ENCODE data around the gene SUMO4.
A peak's percentile ranks its signal among the peaks of the same experiment; 100 is the strongest.

Gene SUMO4

GRCh38 chr6:149400050-149400449 is at the start of gene SUMO4:
TSS of gene SUMO4 (plus strand) at chr6:149400262. CDS start at chr6:149400392, 130 bp downstream.
- no peak for DNase-seq

- DNase-seq: no peak
These were observed 46.1 kb upstream of the SUMO4 start for GRCh38 chr6:149354009-149354408.

- no peak for DNase-seq
These were observed 43.8 kb upstream of the SUMO4 start for GRCh38 chr6:149356081-149356750.

GRCh38 chr6:149357726-149358538 is 42.1 kb upstream of the SUMO4 start:
- peak; percentile 3 for DNase-seq

- no peak for DNase-seq
These were observed 40.6 kb upstream of the SUMO4 start for GRCh38 chr6:149359440-149359839.

- no peak for DNase-seq
These were observed 39.5 kb upstream of the SUMO4 start for GRCh38 chr6:149360536-149360935.

- DNase-seq: no peak
These were observed 37.8 kb upstream of the SUMO4 start for GRCh38 chr6:149362289-149362688.

- DNase-seq: no peak
These were observed 36.9 kb upstream of the SUMO4 start for GRCh38 chr6:149363154-149363553.

GRCh38 chr6:149364557-149364956 is 35.5 kb upstream of the SUMO4 start:
- DNase-seq: no peak

GRCh38 chr6:149365197-149365596 is 34.9 kb upstream of the SUMO4 start:
- DNase-seq: no peak

GRCh38 chr6:149366267-149366921 is 33.7 kb upstream of the SUMO4 start:
- DNase-seq: no peak

GRCh38 chr6:149368065-149368464 is 32.0 kb upstream of the SUMO4 start:
- no peak for DNase-seq

- DNase-seq: no peak
These were observed 28.9 kb upstream of the SUMO4 start for GRCh38 chr6:149371154-149371553.

- DNase-seq: no peak
These were observed 28.0 kb upstream of the SUMO4 start for GRCh38 chr6:149372062-149372461.

GRCh38 chr6:149373511-149373910 is 26.6 kb upstream of the SUMO4 start:
- DNase-seq: no peak

GRCh38 chr6:149379977-149380376 is 20.1 kb upstream of the SUMO4 start:
- DNase-seq: no peak

GRCh38 chr6:149380523-149380922 is 19.5 kb upstream of the SUMO4 start:
- no peak for DNase-seq

- no peak for DNase-seq
These were observed 16.7 kb upstream of the SUMO4 start for GRCh38 chr6:149383371-149383770.

- no peak for DNase-seq
These were observed 15.6 kb upstream of the SUMO4 start for GRCh38 chr6:149384464-149384863.

GRCh38 chr6:149385998-149386646 is 13.9 kb upstream of the SUMO4 start:
- DNase-seq: no peak

- no peak for DNase-seq
These were observed 12.1 kb upstream of the SUMO4 start for GRCh38 chr6:149387779-149388512.

- no peak for DNase-seq
These were observed 10.4 kb upstream of the SUMO4 start for GRCh38 chr6:149389509-149390297.

Measured in RPMI8226 (cell line).